ENCODE measurements around the gene SYNGR3.

Gene SYNGR3

DNA sequence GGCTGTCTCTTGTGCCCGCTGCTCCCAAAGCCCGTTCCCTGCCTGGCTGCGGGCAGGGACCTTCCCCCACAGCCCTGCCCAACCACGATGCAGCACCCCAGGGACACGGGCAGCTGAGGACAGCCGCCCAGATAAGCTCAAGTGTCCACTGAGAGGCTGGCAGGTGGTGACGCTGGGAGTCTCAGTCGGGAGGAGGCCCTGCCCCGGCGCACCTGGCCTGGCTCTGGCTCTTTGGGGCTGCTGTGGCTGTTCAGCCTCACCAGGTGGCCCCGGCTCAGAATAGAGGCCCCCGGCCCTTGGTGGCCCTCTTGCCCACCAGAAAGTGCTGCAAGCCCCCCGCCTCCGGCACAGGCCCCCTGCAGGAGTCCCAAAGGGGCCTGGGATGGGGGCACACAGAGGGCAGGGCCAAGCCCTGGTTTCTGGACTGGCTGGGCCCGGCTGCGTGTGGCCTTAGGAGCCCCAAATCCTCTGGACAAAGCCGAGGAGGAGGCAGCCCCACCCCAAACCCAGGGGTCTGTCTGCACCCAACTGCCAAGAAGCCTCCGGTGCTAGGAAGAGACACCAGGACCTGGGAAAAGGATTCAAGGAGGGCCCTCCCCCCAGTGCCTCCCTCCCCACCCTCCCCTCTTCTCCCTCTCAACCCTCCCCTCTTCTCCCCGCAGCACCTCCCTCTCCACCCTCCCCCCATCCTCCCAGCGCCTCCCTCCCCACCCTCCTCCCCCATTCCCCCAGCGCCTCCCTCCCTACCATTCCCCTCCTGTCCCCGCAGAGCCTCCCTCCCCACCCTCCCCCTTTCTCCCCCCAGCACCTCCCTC, 52.6 kb downstream of the SYNGR3 start:
- TF ChIP-seq, protein P1, sequence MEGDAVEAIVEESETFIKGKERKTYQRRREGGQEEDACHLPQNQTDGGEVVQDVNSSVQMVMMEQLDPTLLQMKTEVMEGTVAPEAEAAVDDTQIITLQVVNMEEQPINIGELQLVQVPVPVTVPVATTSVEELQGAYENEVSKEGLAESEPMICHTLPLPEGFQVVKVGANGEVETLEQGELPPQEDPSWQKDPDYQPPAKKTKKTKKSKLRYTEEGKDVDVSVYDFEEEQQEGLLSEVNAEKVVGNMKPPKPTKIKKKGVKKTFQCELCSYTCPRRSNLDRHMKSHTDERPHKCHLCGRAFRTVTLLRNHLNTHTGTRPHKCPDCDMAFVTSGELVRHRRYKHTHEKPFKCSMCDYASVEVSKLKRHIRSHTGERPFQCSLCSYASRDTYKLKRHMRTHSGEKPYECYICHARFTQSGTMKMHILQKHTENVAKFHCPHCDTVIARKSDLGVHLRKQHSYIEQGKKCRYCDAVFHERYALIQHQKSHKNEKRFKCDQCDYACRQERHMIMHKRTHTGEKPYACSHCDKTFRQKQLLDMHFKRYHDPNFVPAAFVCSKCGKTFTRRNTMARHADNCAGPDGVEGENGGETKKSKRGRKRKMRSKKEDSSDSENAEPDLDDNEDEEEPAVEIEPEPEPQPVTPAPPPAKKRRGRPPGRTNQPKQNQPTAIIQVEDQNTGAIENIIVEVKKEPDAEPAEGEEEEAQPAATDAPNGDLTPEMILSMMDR (IDR thresholded peaks at IDR 0.05; ENCODE audit: low read depth, low read length, poor library complexity, severe bottlenecking), result no peak
- TF ChIP-seq EZH2phosphoT487 (IDR thresholded peaks at IDR 0.05; ENCODE audit: borderline replicate concordance, low read length), result no peak
- H3K9me3 ChIP-seq (ENCODE audit: control insufficient read depth, insufficient read depth, low read length), result no peaks in the 10 kb centered on the region
- H3K27me3 ChIP-seq (ENCODE audit: control insufficient read depth, low read length), result no peaks in the 10 kb centered on the region
- no peaks in the 10 kb centered on the region for H3F3A ChIP-seq (ENCODE audit: control insufficient read depth, insufficient read depth)
- H3K27ac ChIP-seq (ENCODE audit: low read depth, low read length), result no peak overlapping the region
- H3K36me3 ChIP-seq (ENCODE audit: control insufficient read depth, low read length), result peaks cover 10% of the 10 kb centered on the region
- H3K4me3 ChIP-seq (ENCODE audit: low read length), result no peak overlapping the region
- no peaks in the 10 kb centered on the region for H4K20me1 ChIP-seq (ENCODE audit: control insufficient read depth, insufficient read depth, low read depth, low read length)
- H3K79me2 ChIP-seq (ENCODE audit: control insufficient read depth, low read length), result peaks cover 14% of the 10 kb centered on the region
- peaks cover 20% of the 10 kb centered on the region for H3K4me1 ChIP-seq (ENCODE audit: control insufficient read depth, low read length)
- no peaks in the 10 kb centered on the region for H3K9me2 ChIP-seq (replicated peaks; ENCODE audit: control insufficient read depth, low read length)
- H3K4me2 ChIP-seq (ENCODE audit: low read length), result no peak overlapping the region

DNA sequence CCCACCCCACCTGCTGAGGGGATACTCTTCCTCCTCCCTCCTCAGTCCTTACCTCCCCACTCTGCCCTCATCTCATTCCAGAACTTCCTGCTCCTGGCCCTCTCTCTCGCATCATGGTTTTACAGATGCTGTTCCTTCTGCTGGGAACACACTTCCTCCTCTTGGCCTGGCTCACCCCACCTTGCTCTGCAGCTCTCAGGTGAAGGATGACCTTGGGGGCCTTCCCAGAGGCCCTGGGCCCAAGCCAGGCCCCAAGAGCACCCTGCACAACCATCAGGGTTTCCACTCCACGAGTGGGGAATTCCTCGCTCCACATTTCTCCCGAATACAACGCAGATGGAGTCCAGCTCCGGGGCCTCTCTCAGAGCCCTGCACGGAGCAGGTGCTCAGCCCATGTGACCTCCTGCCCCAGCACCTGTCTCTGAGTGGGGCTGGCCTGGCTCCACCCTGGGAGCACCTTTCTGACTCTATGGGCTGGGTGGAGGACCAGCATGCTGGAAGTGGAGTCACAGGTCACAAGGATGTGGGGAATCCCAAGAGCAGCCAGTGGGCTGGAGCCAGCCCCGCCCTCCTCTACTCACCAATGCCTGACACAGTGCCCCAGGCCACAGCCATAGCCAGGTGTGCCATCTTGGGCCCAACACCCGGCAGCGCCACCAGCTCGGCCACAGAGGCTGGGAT, 53.4 kb downstream of the SYNGR3 start:
- no peak overlapping the region for H3K4me2 ChIP-seq (ENCODE audit: low read length)
- no peaks in the 10 kb centered on the region for H4K20me1 ChIP-seq (ENCODE audit: control insufficient read depth, insufficient read depth, low read depth, low read length)
- TF ChIP-seq, protein P1 (IDR thresholded peaks at IDR 0.05; ENCODE audit: low read depth, low read length, poor library complexity, severe bottlenecking), result no peak
- TF ChIP-seq EZH2phosphoT487 (IDR thresholded peaks at IDR 0.05; ENCODE audit: borderline replicate concordance, low read length), result no peak
- peaks cover 10% of the 10 kb centered on the region for H3K36me3 ChIP-seq (ENCODE audit: control insufficient read depth, low read length)
- H3F3A ChIP-seq (ENCODE audit: control insufficient read depth, insufficient read depth), result no peaks in the 10 kb centered on the region
- peaks cover 16% of the 10 kb centered on the region for H3K79me2 ChIP-seq (ENCODE audit: control insufficient read depth, low read length)
- H3K4me1 ChIP-seq (ENCODE audit: control insufficient read depth, low read length), result peaks cover 20% of the 10 kb centered on the region
- no peak overlapping the region for H3K27ac ChIP-seq (ENCODE audit: low read depth, low read length)
- no peaks in the 10 kb centered on the region for H3K27me3 ChIP-seq (ENCODE audit: control insufficient read depth, low read length)
- H3K9me3 ChIP-seq (ENCODE audit: control insufficient read depth, insufficient read depth, low read length), result no peaks in the 10 kb centered on the region
- H3K9me2 ChIP-seq (replicated peaks; ENCODE audit: control insufficient read depth, low read length), result no peaks in the 10 kb centered on the region
- no peak overlapping the region for H3K4me3 ChIP-seq (ENCODE audit: low read length)
